ENCODE data around the gene TSPAN18.

- TF ChIP-seq POLR2AphosphoS5 (IDR thresholded peaks at IDR 0.05; ENCODE audit: borderline replicate concordance, low read depth, low read length) = no peak
- TF ChIP-seq EZH2 (IDR thresholded peaks at IDR 0.05) = no peak
Measured at GRCh38 chr11:44917741-44918140, 191.0 kb downstream of the TSPAN18 start.

Measured in SK-N-MC (cell line).